AG20443 (cell line): ENCODE measurements around the gene CHRDL2.

Experiments used
- DNase-seq: peaks from one replicate; pipeline ENCODE4 v3.0.0; 2012; ENCODE audit warnings: low spot score, mixed read lengths

The CHRDL2 gene

GRCh38 chr11:74748211-74749126 lies 17.2 kb upstream of the CHRDL2 start, which contains the start of gene RNF169:
RNF169 (plus strand) TSS chr11:74748849; CDS start chr11:74748881, 32 bp downstream.
- peak; percentile 98 for DNase-seq

GRCh38 chr11:74746868-74747267 lies 15.6 kb upstream of the CHRDL2 start:
- DNase-seq = no peak

- DNase-seq = no peak
Measured at GRCh38 chr11:74744277-74744676, 13.1 kb upstream of the CHRDL2 start.

- no peak for DNase-seq
Measured at GRCh38 chr11:74743640-74744039, 12.4 kb upstream of the CHRDL2 start.

- DNase-seq = no peak
Measured at GRCh38 chr11:74742070-74742469, 10.8 kb upstream of the CHRDL2 start.

GRCh38 chr11:74739546-74740270 lies 8.5 kb upstream of the CHRDL2 start:
- peak; percentile 90 for DNase-seq

GRCh38 chr11:74736031-74736430 lies 4.8 kb upstream of the CHRDL2 start:
- no peak for DNase-seq

- DNase-seq = no peak
Measured at GRCh38 chr11:74735365-74735928, 4.2 kb upstream of the CHRDL2 start.

DNA sequence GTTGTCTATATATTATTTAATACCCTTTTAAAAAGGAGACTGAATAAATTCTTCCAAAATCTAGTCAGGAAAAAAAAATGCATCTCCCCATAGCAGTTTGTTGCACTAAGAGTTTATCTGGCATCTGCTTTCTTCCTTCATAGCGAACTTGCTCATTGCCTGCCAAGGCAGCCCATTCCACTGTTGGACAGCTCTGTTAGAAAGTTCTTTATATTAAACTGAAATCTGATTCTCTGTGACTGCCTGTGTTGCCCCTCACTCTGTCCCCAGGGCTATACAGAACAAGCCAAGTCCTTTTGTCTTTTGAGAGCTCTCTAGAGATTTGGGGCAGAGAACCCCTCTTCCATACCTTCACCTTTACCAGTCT lies 3.3 kb upstream of the CHRDL2 start:
- no peak for DNase-seq

DNA sequence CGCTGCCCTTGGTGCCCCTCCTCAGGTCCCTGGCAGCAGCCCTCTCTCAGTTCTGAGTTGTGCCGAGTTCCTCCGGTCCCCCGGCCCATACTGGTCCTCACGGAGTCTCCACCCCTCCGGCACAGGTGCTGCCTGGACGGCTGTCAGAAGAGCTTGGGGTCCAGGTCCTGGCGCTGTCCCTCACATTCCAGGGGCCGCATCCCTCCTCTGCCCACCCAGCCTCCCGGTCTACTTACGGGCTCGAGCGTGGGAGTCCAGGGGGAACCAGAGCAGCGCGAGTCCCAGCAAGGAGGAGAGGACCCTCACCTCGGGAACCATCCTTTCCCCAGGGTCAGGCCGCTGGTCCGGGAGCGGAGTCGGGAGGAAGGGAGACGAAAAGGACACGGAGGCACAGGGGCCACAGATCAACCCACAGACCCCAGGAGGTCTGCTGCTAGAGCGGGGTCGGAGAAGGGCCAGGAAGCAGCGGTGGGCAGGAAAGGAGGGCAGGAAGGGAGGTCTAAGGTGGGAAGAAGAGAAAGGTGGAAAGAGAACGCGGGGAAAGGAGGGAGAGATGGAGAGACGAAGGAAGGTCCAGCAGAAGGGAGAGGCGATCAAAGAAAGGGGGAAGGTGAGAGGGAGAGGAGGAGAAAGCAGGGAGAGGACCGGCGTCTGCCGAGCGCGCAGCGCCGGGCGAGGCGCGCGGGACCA lies 510 bp downstream of the CHRDL2 start:
- no peak for DNase-seq

GRCh38 chr11:74729397-74729796 lies 1.8 kb downstream of the CHRDL2 start:
- DNase-seq = no peak

- DNase-seq = peak; percentile 93
Measured at GRCh38 chr11:74726547-74727182, 4.6 kb downstream of the CHRDL2 start.

- no peak for DNase-seq
Measured at GRCh38 chr11:74725701-74726100, 5.5 kb downstream of the CHRDL2 start.

- DNase-seq = no peak
Measured at GRCh38 chr11:74723511-74723910, 7.7 kb downstream of the CHRDL2 start.

DNA sequence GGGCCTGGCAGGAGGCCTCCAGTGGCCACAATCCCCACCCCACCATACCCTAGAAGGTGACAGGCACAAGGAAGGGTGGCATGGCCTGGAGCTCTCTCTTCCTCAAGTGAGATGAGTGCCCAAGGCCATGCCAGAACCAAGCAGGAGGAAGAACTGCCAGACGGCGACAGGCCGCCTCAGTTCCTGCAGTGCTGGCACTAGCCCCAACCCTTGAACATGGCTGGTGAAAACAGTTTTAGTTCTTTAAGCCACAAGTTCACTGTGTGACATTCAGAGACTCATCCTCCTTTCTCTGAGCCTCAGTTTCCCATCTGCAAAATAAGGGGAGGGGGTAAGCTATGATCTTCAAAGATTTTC lies 9.8 kb downstream of the CHRDL2 start:
- no peak for DNase-seq

DNA sequence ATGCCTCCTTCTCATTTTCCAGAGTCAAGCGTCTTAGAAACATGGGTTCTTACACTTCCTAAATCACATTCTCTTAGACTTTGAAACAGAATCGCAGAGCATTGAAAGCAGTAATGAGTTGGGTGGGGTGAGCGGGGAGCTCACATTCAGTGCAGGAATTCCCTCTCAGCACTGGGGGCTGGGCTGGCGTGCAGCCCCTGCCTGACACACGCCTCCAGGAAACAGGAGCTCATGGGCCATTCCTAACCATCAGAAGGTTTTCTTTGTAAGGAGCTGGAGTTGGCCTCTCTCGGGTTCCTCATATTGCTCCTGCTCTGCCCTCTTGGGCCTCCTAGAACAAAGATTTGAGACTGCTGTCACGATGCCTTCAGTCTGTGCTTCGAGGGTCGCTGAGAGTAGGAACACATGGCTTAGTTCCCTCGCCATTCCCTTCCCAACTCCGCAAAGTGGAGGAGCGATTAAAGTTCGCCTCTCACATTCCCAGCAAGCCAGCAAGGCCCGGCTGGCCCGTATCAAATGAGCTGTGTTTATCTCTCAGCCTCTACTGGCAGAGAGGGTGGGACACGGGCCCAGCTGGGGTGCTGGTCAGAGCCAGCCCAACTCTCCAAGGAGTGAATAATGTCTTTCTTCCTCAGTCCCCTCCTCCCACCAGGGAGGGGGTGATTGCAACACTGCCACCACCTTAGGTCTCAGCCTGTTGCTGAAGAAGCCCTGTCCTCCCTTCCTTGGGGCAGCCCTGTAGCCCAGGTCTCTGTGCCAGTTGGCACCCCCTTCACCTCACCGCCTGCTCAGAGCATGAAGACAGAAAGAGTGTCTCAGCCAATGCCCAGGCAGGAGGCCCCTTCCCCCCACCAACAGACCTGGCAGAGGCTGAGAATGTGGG lies 10.4 kb downstream of the CHRDL2 start:
- no peak for DNase-seq

DNA sequence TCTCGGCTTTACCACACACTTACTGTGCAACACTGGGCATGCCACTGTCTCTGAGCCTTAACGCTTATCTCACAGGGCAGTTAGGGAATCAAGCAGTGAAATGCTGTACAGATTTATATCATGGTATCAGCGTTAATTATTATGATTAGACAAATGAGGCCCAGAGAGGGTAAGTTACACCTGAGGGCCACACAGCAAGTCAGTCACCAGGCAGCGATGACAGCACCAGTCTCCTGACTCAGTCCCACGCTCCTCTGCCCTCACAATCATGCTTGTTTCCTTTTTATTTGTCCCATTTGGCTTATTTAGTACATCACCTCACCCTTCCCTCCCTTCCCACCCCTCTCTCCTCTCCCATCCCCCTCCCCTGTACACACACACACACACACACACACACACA lies 12.2 kb downstream of the CHRDL2 start:
- no peak for DNase-seq

DNA sequence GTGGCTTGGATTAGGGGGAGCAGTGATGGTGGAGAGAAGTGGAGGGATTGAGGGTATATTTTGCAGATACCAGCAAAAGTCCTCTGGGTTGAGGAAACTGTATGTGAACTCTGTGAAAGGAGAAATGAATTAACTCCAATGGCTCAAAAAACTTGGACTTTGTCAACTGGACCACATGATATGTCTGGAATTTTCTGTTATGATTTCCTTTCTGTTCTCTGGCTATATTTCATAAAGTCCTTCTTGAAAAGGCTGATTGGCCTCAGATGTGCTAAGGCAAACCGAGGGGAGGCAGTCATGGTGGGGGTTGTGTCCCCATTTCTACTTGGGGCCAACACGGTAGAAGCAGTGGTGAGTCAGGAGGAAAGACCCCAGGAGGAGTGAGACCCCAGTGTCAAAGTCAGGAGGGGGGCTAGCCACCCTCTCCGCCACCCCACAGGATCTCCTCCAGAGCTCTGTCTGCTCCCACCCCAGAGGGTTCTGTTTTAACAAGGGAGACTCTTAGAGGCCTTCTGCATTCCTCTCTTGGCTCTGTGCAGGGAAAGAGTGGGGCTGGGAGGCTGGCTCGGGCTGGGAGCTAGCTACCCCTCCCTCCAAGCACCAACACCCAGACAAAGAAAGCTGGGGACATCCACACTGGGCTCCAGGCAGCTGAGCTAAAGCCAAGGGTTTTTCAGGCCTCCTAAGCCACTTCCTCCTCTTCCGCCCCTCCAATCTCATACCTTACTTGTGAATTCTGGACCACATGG lies 13.8 kb downstream of the CHRDL2 start:
- no peak for DNase-seq

DNA sequence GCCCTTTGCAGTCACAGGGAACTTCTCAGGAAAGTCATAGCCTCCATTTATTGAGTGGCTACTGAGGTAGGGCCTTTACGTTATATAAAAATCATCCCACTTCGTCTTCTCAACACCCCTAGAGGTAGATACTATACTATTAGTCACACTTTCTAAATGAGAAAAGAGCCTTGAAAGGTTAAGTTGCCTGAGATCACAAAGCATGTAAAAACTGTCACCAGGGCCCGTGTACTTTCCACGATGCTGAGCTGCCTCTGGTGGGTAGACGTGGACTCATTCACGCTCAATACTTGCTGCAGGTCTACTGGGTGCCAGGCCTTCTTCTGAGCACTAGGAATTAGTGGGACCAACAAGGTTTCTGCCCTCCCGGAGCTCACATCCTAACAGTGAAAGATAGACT lies 16.3 kb downstream of the CHRDL2 start:
- DNase-seq = no peak

GRCh38 chr11:74713686-74714085 lies 17.5 kb downstream of the CHRDL2 start:
- no peak for DNase-seq
